HG03442 (cell line): Measurements from ENCODE around the gene KATNIP.

Experiments
- ATAC-seq: cut with Tn5 transposase; IDR thresholded peaks from one replicate; pipeline ENCODE4 v1.9.1; 2021; ENCODE audit warnings: mild to moderate bottlenecking, moderate library complexity; ENCODE audit not compliant: unreplicated experiment

Gene KATNIP

DNA sequence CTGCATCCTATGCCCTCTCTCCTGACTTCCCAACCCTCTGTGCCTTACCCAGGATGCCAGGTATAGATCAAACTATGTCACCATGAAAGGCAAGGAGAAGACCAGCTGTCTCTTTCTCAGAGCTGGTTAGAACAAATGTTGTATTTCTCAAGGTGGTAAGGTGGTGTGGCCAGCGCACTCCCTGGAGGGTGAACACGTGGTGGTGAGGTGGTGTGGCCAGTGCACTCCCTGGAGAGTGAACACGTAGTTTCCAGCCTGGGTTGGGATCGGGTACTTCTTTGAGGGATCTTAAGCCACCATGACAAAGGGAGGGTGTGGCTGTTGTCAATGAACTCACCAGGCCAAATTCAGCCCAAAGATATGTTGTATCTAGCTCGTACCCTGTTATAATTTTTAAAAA, 26.8 kb downstream of the KATNIP start:
- ATAC-seq: no peak

DNA sequence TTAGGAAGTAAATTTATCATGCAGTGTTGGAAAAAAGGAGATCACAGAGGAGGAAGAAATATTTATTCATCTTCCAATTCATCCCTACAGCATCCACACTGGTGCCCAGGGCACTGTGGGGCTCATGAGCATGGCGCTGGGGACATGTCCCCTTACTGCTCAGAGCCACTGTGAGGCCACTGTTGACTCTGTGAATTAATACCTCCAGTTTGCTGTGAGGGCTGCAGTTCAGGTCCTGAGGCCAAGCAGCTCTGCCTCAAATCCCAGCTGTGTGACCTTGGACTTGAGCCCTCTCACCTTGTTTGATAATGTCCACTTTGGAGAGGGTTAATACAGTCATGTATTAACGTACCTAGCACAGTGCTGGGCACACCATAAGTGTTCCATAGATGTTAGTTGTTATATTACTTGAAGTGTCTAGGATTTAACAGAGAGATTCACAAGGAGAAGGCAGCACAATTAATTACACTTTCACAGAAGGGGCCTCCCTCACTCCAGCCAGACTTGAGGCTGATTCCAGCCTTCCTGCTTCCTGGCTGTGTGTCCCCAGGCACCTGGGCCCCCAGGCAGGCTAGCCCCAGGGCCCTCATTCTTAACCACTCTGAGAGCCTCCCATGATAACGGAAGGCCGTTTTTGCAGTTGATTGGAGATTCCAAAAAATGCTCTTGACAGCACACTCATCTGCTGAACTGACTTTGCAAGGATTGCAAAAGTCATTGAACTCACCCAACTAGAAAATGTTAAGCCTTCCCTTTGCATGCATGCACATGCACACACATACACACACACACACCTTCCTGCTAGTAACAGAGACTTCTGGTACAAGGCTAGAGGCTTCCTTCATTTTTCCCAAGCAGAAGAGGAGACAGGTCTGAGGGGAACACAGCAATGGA, 29.4 kb downstream of the KATNIP start:
- ATAC-seq: no peak

- ATAC-seq: no peak
Measured at GRCh38 chr16:27582883-27583282, 32.9 kb downstream of the KATNIP start.

GRCh38 chr16:27583634-27584033, 33.7 kb downstream of the KATNIP start:
- ATAC-seq: no peak

DNA sequence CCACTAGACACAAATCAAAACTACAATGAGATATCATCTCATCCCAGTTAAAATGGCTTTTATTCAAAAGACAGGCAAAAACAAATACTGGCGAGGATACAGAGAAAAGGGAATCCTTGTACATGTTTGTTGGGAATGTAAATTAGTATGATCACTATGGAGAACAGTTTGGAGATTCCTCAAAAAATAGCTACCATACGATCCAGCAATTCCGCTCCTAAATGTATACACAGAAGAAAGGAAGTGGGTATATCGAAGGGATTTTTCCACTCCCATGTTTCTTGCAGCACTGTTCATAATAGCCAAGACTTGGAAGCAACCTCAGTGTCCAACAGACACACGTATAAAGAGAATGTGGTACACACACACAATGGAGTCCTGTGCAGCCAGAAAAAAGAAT, 35.3 kb downstream of the KATNIP start:
- ATAC-seq: no peak

GRCh38 chr16:27586711-27587110, 36.8 kb downstream of the KATNIP start:
- no peak for ATAC-seq

DNA sequence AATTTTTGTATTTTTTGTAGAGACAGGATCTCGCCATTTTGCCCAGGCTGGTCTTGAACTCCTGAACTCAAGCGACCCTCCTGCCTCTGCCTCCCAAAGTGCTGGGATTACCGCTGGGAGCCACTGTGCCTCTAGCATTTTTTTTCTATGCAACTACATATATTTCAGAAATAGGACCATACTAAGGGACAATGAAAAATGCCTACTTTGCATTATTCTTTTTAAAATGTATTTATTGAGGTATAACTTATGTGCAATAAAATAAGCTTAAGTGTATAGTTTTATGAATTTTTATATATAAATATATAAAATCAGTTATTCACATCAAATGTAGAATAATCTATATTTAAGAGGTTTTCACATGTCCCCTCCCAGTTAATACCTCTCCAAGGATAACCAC, 38.1 kb downstream of the KATNIP start:
- no peak for ATAC-seq

GRCh38 chr16:27591837-27592236, 41.9 kb downstream of the KATNIP start:
- no peak for ATAC-seq

DNA sequence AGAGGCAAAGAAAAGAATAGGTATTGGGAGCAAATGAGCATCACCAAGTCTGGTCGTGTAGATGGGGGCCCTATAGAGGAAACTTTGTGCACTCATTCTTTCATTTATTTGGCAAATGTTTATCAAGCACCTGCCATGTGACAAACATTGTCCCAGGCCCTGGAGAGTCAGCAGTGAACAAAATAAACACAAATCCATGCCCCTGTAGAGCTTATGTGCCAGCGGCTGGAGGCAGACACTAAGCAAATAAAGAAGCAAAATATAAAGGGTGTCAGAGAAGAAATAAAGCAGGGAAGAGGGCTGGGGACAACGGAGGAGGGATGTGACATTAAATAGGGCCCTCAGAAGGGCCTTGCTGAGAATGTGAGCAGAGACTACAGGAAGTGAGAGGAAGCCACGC, 45.5 kb downstream of the KATNIP start:
- ATAC-seq: no peak

DNA sequence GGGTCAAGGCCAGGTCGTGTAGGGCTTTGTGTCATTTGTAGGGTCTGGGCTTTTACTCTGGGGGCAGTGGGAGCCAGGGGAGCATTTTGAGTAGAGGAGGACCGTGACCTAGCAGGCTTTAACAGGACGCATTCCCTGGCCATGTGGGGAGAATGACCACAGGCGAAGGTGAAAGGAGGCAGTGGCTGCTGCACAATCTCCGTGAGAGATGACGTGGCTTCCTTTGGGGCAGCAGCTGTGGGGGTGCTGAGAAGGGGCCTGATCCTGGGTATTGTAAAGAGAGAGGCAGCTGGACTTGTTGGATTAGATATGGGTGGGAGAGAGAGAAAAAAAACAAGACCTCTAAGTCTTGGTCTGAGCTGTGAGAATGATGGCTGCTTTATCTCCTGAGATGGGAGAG, 46.0 kb downstream of the KATNIP start:
- ATAC-seq: no peak

DNA sequence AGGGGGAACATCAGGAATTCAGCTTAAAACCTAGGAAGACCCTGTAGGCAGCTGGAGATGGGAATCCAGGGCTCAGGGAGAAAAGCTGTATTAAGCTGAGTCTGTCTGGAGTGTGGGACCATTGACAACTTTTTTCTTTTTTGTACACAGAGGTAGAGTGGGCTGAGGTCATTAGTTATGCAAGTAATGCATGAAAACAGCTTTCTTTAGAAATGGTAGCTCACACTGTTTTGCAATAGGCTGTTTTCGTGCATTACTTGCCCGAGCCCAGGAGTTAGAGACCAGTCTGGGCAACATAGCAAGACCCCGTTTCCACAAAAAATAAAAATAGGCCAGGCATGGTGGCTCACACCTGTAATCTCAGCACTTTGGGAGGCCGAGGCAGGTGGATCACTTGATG, 46.5 kb downstream of the KATNIP start:
- no peak for ATAC-seq

DNA sequence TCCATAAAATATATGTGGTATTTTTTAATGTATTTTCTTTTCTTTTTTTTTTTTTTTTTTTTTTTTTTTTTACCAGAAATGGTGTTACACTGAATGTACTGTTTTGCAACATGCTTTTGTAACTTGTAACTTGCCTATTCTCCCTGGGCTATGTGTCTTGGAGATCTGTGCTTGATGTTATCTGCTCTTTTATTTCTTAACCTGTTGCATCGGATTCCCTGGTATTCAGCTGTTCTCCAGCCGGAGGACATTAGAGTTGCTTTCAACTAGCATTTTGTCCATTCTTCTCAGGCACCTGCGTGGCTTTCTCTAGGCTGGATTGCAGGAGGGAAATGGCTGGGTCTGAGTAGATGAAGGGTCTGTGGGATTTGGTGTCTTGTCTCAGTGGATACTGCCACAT, 47.4 kb downstream of the KATNIP start:
- ATAC-seq: no peak

DNA sequence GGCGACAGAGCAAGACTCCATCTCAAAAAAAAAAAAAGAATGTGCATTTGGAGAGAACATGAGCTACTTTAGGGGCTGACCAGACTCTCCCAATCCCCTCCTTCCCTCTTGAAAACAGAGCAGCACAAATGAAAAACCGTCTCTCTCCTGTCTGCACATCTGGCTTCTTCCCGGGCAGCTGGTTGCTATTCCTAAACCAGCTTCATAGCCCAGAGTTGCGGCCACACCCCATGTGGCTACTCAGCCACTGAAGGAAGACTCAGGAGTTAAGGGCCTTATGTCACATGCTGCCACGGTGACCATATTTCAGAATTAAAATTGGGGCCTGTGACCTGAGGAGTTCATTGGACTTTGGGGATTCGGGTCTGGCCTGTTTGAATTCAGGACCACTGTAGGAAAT, 48.3 kb downstream of the KATNIP start:
- ATAC-seq: no peak

GRCh38 chr16:27598931-27599565, 49.1 kb downstream of the KATNIP start:
- ATAC-seq: no peak

GRCh38 chr16:27599606-27600005, 49.7 kb downstream of the KATNIP start:
- ATAC-seq: no peak
